HUES64 (cell line): Measurements from ENCODE around the gene CDH4.

ENCODE experiments used
- H3K27ac ChIP-seq: 2 replicates; pipeline ENCODE4 v1.7.0; 2013; ENCODE audit warnings: low read depth, low read length, inconsistent platforms
- H3K27me3 ChIP-seq: 2 replicates; pipeline ENCODE4 v1.6.1; 2013; ENCODE audit warnings: mild to moderate bottlenecking, low read length; ENCODE audit not compliant: insufficient read depth
- H3K36me3 ChIP-seq: 2 replicates; pipeline ENCODE4 v1.6.1; 2013; ENCODE audit warnings: mild to moderate bottlenecking, low read length; ENCODE audit not compliant: insufficient read depth
- H3K4me1 ChIP-seq: 2 replicates; pipeline ENCODE4 v1.6.1; 2013; ENCODE audit warnings: mild to moderate bottlenecking, low read length, moderate library complexity; ENCODE audit not compliant: insufficient read depth
- H3K4me3 ChIP-seq: 2 replicates; pipeline ENCODE4 v1.5.1; 2013; ENCODE audit warnings: mild to moderate bottlenecking, low read length, moderate library complexity
- H3K9ac ChIP-seq: 2 replicates; pipeline ENCODE4 v1.6.1; 2013; ENCODE audit warnings: mild to moderate bottlenecking, low read depth, low read length
- H3K9me3 ChIP-seq: 2 replicates; pipeline ENCODE4 v1.6.1; 2013; ENCODE audit warnings: low read depth, low read length; ENCODE audit not compliant: insufficient read depth
- WGBS: fragments of 150-250, 120-280 bp; methylation state at CpG from one replicate; pipeline ENCODE4 v1.1.7; 2013; ENCODE audit warnings: missing lambda C conversion rate; 5-methylcytosine and 5-hydroxymethylcytosine counted together

Gene CDH4

GRCh38 chr20:61408951-61409740, 157.1 kb downstream of the CDH4 start:
- no peaks in the 10 kb centered on the region for H3K9me3 ChIP-seq
- H3K36me3 ChIP-seq = no peaks in the 10 kb centered on the region
- no peaks in the 10 kb centered on the region for H3K4me1 ChIP-seq
- WGBS = 91% methylated on average over 20 of the region's 20 CpGs
- H3K27me3 ChIP-seq = no peaks in the 10 kb centered on the region; the same call in 1 of the 2 replicates
- no peak overlapping the region for H3K27ac ChIP-seq
- H3K9ac ChIP-seq = no peak overlapping the region
- H3K4me3 ChIP-seq = no peak overlapping the region

GRCh38 chr20:61411743-61412142, 159.7 kb downstream of the CDH4 start:
- WGBS = 94% methylated on average over 4 of the region's 4 CpGs
- no peaks in the 10 kb centered on the region; the same call in 1 of the 2 replicates for H3K27me3 ChIP-seq
- H3K4me3 ChIP-seq = no peak overlapping the region
- no peaks in the 10 kb centered on the region for H3K36me3 ChIP-seq
- no peaks in the 10 kb centered on the region for H3K4me1 ChIP-seq
- no peak overlapping the region for H3K9ac ChIP-seq
- H3K27ac ChIP-seq = no peak overlapping the region
- no peaks in the 10 kb centered on the region for H3K9me3 ChIP-seq

GRCh38 chr20:61413752-61414151, 161.7 kb downstream of the CDH4 start:
- H3K9ac ChIP-seq = no peak overlapping the region
- H3K4me3 ChIP-seq = no peak overlapping the region
- no peaks in the 10 kb centered on the region for H3K9me3 ChIP-seq
- H3K4me1 ChIP-seq = no peaks in the 10 kb centered on the region
- WGBS = 98% methylated on average over 4 of the region's 4 CpGs
- no peaks in the 10 kb centered on the region for H3K36me3 ChIP-seq
- H3K27ac ChIP-seq = no peak overlapping the region
- no peaks in the 10 kb centered on the region; the same call in 1 of the 2 replicates for H3K27me3 ChIP-seq

GRCh38 chr20:61414455-61414991, 162.5 kb downstream of the CDH4 start:
- Histone ChIP-seq H3K36me3 (no peaks in the 10 kb centered on the region), H3K4me1 (no peaks in the 10 kb centered on the region), H3K27ac (no peak overlapping the region), H3K9ac (no peak overlapping the region), H3K27me3 (no peaks in the 10 kb centered on the region; the same call in 1 of the 2 replicates), H3K9me3 (no peaks in the 10 kb centered on the region), H3K4me3 (no peak overlapping the region)
- WGBS = 88% methylated on average over 11 of the region's 11 CpGs

GRCh38 chr20:61416546-61416945, 164.5 kb downstream of the CDH4 start:
- H3K4me3 ChIP-seq = no peak overlapping the region
- no peaks in the 10 kb centered on the region for H3K36me3 ChIP-seq
- no peak overlapping the region for H3K9ac ChIP-seq
- no peaks in the 10 kb centered on the region for H3K9me3 ChIP-seq
- H3K27ac ChIP-seq = no peak overlapping the region
- no peaks in the 10 kb centered on the region for H3K27me3 ChIP-seq
- WGBS = 95% methylated on average over 7 of the region's 7 CpGs
- no peaks in the 10 kb centered on the region for H3K4me1 ChIP-seq

GRCh38 chr20:61417221-61417941, 165.3 kb downstream of the CDH4 start:
- Histone ChIP-seq H3K9ac (no peak overlapping the region), H3K9me3 (no peaks in the 10 kb centered on the region), H3K36me3 (no peaks in the 10 kb centered on the region), H3K4me1 (peaks cover 1% of the 10 kb centered on the region), H3K27ac (no peak overlapping the region), H3K27me3 (no peaks in the 10 kb centered on the region), H3K4me3 (no peak overlapping the region)
- 88% methylated on average over 16 of the region's 16 CpGs for WGBS

- Histone ChIP-seq H3K9me3 (no peaks in the 10 kb centered on the region), H3K36me3 (no peaks in the 10 kb centered on the region), H3K4me1 (peaks cover 5% of the 10 kb centered on the region), H3K27ac (no peak overlapping the region), H3K4me3 (no peak overlapping the region), H3K9ac (no peak overlapping the region), H3K27me3 (no peaks in the 10 kb centered on the region)
- WGBS = 90% methylated on average over 14 of the region's 14 CpGs
Observed at GRCh38 chr20:61419010-61419409, 166.9 kb downstream of the CDH4 start.

GRCh38 chr20:61419501-61419900, 167.4 kb downstream of the CDH4 start:
- Histone ChIP-seq H3K27ac (no peak overlapping the region), H3K4me1 (peaks cover 5% of the 10 kb centered on the region), H3K27me3 (no peaks in the 10 kb centered on the region), H3K4me3 (no peak overlapping the region), H3K9ac (no peak overlapping the region), H3K36me3 (no peaks in the 10 kb centered on the region), H3K9me3 (no peaks in the 10 kb centered on the region)
- WGBS = 89% methylated on average over 6 of the region's 6 CpGs

- Histone ChIP-seq H3K4me3 (no peak overlapping the region), H3K27ac (no peak overlapping the region), H3K4me1 (peaks cover 5% of the 10 kb centered on the region), H3K9ac (no peak overlapping the region), H3K36me3 (no peaks in the 10 kb centered on the region), H3K27me3 (no peaks in the 10 kb centered on the region), H3K9me3 (no peaks in the 10 kb centered on the region)
- WGBS = 76% methylated on average over 6 of the region's 6 CpGs
Observed at GRCh38 chr20:61420056-61420455, 168.0 kb downstream of the CDH4 start.

GRCh38 chr20:61420781-61421180, 168.7 kb downstream of the CDH4 start:
- H3K4me3 ChIP-seq = no peak overlapping the region
- 87% methylated on average over 7 of the region's 7 CpGs for WGBS
- no peak overlapping the region for H3K9ac ChIP-seq
- H3K4me1 ChIP-seq = peaks cover 5% of the 10 kb centered on the region
- H3K36me3 ChIP-seq = no peaks in the 10 kb centered on the region
- H3K27ac ChIP-seq = no peak overlapping the region
- H3K9me3 ChIP-seq = no peaks in the 10 kb centered on the region
- no peaks in the 10 kb centered on the region for H3K27me3 ChIP-seq

GRCh38 chr20:61422636-61423425, 170.8 kb downstream of the CDH4 start:
- 85% methylated on average over 13 of the region's 13 CpGs for WGBS
- H3K27me3 ChIP-seq = no peaks in the 10 kb centered on the region
- no peaks in the 10 kb centered on the region for H3K9me3 ChIP-seq
- no peaks in the 10 kb centered on the region for H3K36me3 ChIP-seq
- no peak overlapping the region for H3K27ac ChIP-seq
- no peak overlapping the region for H3K9ac ChIP-seq
- peaks cover 5% of the 10 kb centered on the region for H3K4me1 ChIP-seq
- H3K4me3 ChIP-seq = no peak overlapping the region
